Mesothelial cell of epicardium (in vitro differentiated cells): ENCODE data around the gene PRKAA1. TPM values are rescaled to one million over a fixed set of nuclear protein-coding genes. Genes with fewer than 3 reads are reported as not detected.
"Not testable (repeated sequence)": the region's sequence is repeated elsewhere in the genome, so short reads cannot be mapped to it uniquely, and the experiment has no call there.

ENCODE experiments used
- DNase-seq, 2 experiments: peaks; one replicate each; pipeline ENCODE4 v3.0.0; 2021; ENCODE audit warnings: low spot score in 2 of 2; ENCODE audit not compliant: unreplicated experiment in 2 of 2
- H3K27ac Mint-ChIP-seq: 2 replicates; pipeline ENCODE4 v1.8.0; 2021; ENCODE audit warnings: mixed read lengths
- H3K27me3 Mint-ChIP-seq: 2 replicates; pipeline ENCODE4 v1.8.0; 2021; ENCODE audit warnings: low read depth, mixed read lengths
- H3K36me3 Mint-ChIP-seq: 2 replicates; pipeline ENCODE4 v1.8.0; 2021; ENCODE audit warnings: mixed read lengths
- H3K4me1 Mint-ChIP-seq: 2 replicates; pipeline ENCODE4 v1.8.0; 2021; ENCODE audit warnings: mixed read lengths
- H3K4me3 Mint-ChIP-seq: 2 replicates; pipeline ENCODE4 v1.8.0; 2021; ENCODE audit warnings: mild to moderate bottlenecking, moderate library complexity, mixed read lengths
- H3K9me3 Mint-ChIP-seq: 2 replicates; pipeline ENCODE4 v1.8.0; 2021; ENCODE audit warnings: mixed read lengths
- CTCF ChIP-seq: fragments of 200-600 bp; sonication (generic); IDR thresholded peaks from one replicate; pipeline ENCODE4 v1.5.0; 2021; ENCODE audit warnings: antibody characterized with exemption; ENCODE audit not compliant: unreplicated experiment
- total RNA-seq: library from RNA; stranded (reverse); gene quantifications from 3 replicates; pipeline ENCODE4 v1.2.1, GENCODE V29; 2021

PRKAA1 gene
- total RNA-seq, 1 donor from 2014 or later: 60.4 TPM

GRCh38 chr5:40736103-40736875 lies 61.9 kb downstream of the PRKAA1 start:
- Mint-ChIP-seq H3K27me3 (no peaks in the 10 kb centered on the region), H3K4me3 (no peak overlapping the region), H3K9me3 (peaks cover 20% of the 10 kb centered on the region), H3K27ac (no peak overlapping the region), H3K36me3 (peaks cover 24% of the 10 kb centered on the region), H3K4me1 (peaks cover 21% of the 10 kb centered on the region)
- no peak for DNase-seq
- TF ChIP-seq CTCF: peak; percentile 64

- H3K27me3 Mint-ChIP-seq: no peaks in the 10 kb centered on the region
- H3K9me3 Mint-ChIP-seq: peaks cover 13% of the 10 kb centered on the region
- TF ChIP-seq CTCF: no peak
- peaks cover 21% of the 10 kb centered on the region for H3K4me1 Mint-ChIP-seq
- H3K4me3 Mint-ChIP-seq: no peak overlapping the region
- DNase-seq: no peak
- H3K36me3 Mint-ChIP-seq: peaks cover 17% of the 10 kb centered on the region
- peak overlapping the region; percentile 3 for H3K27ac Mint-ChIP-seq
Measured at GRCh38 chr5:40735609-40736008, 62.6 kb downstream of the PRKAA1 start.

GRCh38 chr5:40734986-40735385 lies 63.2 kb downstream of the PRKAA1 start:
- no peak overlapping the region for H3K4me3 Mint-ChIP-seq
- H3K27me3 Mint-ChIP-seq: no peaks in the 10 kb centered on the region
- DNase-seq: no peak
- H3K9me3 Mint-ChIP-seq: peaks cover 8% of the 10 kb centered on the region
- peaks cover 13% of the 10 kb centered on the region for H3K36me3 Mint-ChIP-seq
- H3K27ac Mint-ChIP-seq: peak overlapping the region; percentile 3
- H3K4me1 Mint-ChIP-seq: peaks cover 21% of the 10 kb centered on the region
- TF ChIP-seq CTCF: no peak

- H3K4me3 Mint-ChIP-seq: no peak overlapping the region
- peak overlapping the region; percentile 26 for H3K27ac Mint-ChIP-seq
- H3K27me3 Mint-ChIP-seq: no peaks in the 10 kb centered on the region
- no peak for DNase-seq
- peaks cover 7% of the 10 kb centered on the region for H3K36me3 Mint-ChIP-seq
- peaks cover 21% of the 10 kb centered on the region for H3K4me1 Mint-ChIP-seq
- TF ChIP-seq CTCF: no peak
- H3K9me3 Mint-ChIP-seq: peaks cover 4% of the 10 kb centered on the region
Measured at GRCh38 chr5:40733879-40734563, 64.2 kb downstream of the PRKAA1 start.

GRCh38 chr5:40733434-40733833 lies 64.7 kb downstream of the PRKAA1 start:
- TF ChIP-seq CTCF: no peak
- H3K9me3 Mint-ChIP-seq: no peaks in the 10 kb centered on the region
- peaks cover 4% of the 10 kb centered on the region for H3K36me3 Mint-ChIP-seq
- no peak for DNase-seq
- no peaks in the 10 kb centered on the region for H3K27me3 Mint-ChIP-seq
- H3K27ac Mint-ChIP-seq: no peak overlapping the region
- H3K4me1 Mint-ChIP-seq: peaks cover 21% of the 10 kb centered on the region
- H3K4me3 Mint-ChIP-seq: no peak overlapping the region

GRCh38 chr5:40722497-40722911 lies 75.7 kb downstream of the PRKAA1 start:
- not testable (repeated sequence) for DNase-seq, H3K4me1 Mint-ChIP-seq, H3K27me3 Mint-ChIP-seq, H3K27ac Mint-ChIP-seq, H3K4me3 Mint-ChIP-seq
- Mint-ChIP-seq H3K36me3 (peaks cover 57% of the 10 kb centered on the region), H3K9me3 (peaks cover 37% of the 10 kb centered on the region)
